Panc1 (cell line): ENCODE results near the gene IL11. TPM values are rescaled to one million over a fixed set of nuclear protein-coding genes. Genes with fewer than 3 reads are reported as not detected.

Source experiments
- ATAC-seq: fragments of 200-7000 bp; cut with Tn5 transposase; 2 replicates; pipeline ENCODE4 v1.9.1; 2020; ENCODE audit warnings: mild to moderate bottlenecking, moderate library complexity
- BruUV-seq: library from RNA; stranded (reverse); fragments of 400-500 nt; replicated peaks from 2 replicates; lab custom pipeline; 2021; lab: Mats Ljungman, UMichigan
- CTCF ChIA-PET: fragments of 300-600 bp; sonication (Branson Sonifier 250); formaldehyde crosslinking; loops from one replicate; lab custom pipeline; 2022; ENCODE audit warnings: antibody characterized with exemption; lab: Charles Lee
- POLR2A ChIA-PET: fragments of 300-600 bp; sonication (Branson Sonifier 250); formaldehyde crosslinking; loops from one replicate; lab custom pipeline; 2022; ENCODE audit warnings: antibody characterized with exemption; lab: Charles Lee
- DNase-seq: peaks from one replicate; pipeline ENCODE4 v3.0.0-alpha.2; 2010; ENCODE audit warnings: low read depth, low spot score
- H3K27ac ChIP-seq: 2 replicates; pipeline ENCODE4 v1.5.1; 2011; ENCODE audit warnings: mild to moderate bottlenecking, low read length, inconsistent platforms
- H3K27me3 ChIP-seq: fragments of 200-500 bp; sonication (Bioruptor generic); 2 replicates; pipeline ENCODE4 v1.6.0; 2014; ENCODE audit warnings: low read length, inconsistent platforms; ENCODE audit not compliant: control insufficient read depth, insufficient read depth
- H3K36me3 ChIP-seq: fragments of 200-500 bp; sonication (Bioruptor generic); 2 replicates; pipeline ENCODE4 v1.5.1; 2014; ENCODE audit warnings: inconsistent platforms, mild to moderate bottlenecking, low read length, moderate library complexity; ENCODE audit not compliant: control insufficient read depth, insufficient read depth
- H3K4me1 ChIP-seq: 2 replicates; pipeline ENCODE4 v1.5.1; 2011; ENCODE audit warnings: inconsistent platforms, mild to moderate bottlenecking, low read length, moderate library complexity; ENCODE audit not compliant: control insufficient read depth, insufficient read depth
- H3K4me3 ChIP-seq, 2 experiments: 2 replicates each; pipeline ENCODE4 v1.5.1; 2011 to 2012; ENCODE audit warnings: low read depth in 2 of 2, low read length in 2 of 2, mild to moderate bottlenecking in 2 of 2, inconsistent platforms in 1 of 2, moderate library complexity in 1 of 2
- H3K9me3 ChIP-seq: fragments of 200-500 bp; sonication (Bioruptor generic); 2 replicates; pipeline ENCODE4 v1.5.1; 2014; ENCODE audit warnings: low read depth, mild to moderate bottlenecking, inconsistent platforms, low read length, moderate library complexity; ENCODE audit not compliant: control insufficient read depth, insufficient read depth
- POLR2AphosphoS5 ChIP-seq: IDR thresholded peaks from 2 replicates; pipeline ENCODE4 v1.6.1; 2012; ENCODE audit warnings: mild to moderate bottlenecking, low read depth, low read length, moderate library complexity
- SIN3A ChIP-seq: IDR thresholded peaks from 2 replicates; pipeline ENCODE4 v1.6.1; 2012; ENCODE audit warnings: low read depth, mild to moderate bottlenecking, low read length, moderate library complexity, borderline replicate concordance; ENCODE audit not compliant: insufficient read depth
- TCF7L2 ChIP-seq: IDR thresholded peaks from 2 replicates; pipeline ENCODE4 v1.6.1; 2011; ENCODE audit warnings: mild to moderate bottlenecking, low read depth, low read length, inconsistent platforms
- in situ Hi-C: cut with HindIII; loops from 2 replicates; pipeline ENCODE4 v1.10.0; 2016; ENCODE audit warnings: low sequenced_read_pairs, low pct_unique_long_range_greater_than_20kb
- intact Hi-C: fragments of 100-400 bp; cut with micrococcal nuclease; formaldehyde crosslinking; loops from one replicate; pipeline ENCODE4 v1.10.0; 2022; ENCODE audit not compliant: unreplicated experiment
- total RNA-seq: library from RNA; stranded (reverse); gene quantifications from one replicate; pipeline ENCODE4 v1.2.1, GENCODE V29; 2021; ENCODE audit not compliant: unreplicated experiment
- TF ChIP-seq, protein P1 (sequence below), 2 experiments: IDR thresholded peaks; 2 replicates each; pipeline ENCODE4 v1.6.1; 2011 to 2012; ENCODE audit warnings: low read depth in 2 of 2, control low read depth in 1 of 2, low read length in 1 of 2, mild to moderate bottlenecking in 1 of 2, moderate library complexity in 1 of 2; ENCODE audit not compliant: insufficient read depth in 1 of 2
- TF ChIP-seq, protein P2 (sequence below): fragments of 450-650 bp; IDR thresholded peaks from 2 replicates; pipeline ENCODE4 v1.5.1; 2017; ENCODE audit warnings: mild to moderate bottlenecking

The IL11 gene
- total RNA-seq, 1 experiment from 2014 or later: 4.4 TPM

DNA sequence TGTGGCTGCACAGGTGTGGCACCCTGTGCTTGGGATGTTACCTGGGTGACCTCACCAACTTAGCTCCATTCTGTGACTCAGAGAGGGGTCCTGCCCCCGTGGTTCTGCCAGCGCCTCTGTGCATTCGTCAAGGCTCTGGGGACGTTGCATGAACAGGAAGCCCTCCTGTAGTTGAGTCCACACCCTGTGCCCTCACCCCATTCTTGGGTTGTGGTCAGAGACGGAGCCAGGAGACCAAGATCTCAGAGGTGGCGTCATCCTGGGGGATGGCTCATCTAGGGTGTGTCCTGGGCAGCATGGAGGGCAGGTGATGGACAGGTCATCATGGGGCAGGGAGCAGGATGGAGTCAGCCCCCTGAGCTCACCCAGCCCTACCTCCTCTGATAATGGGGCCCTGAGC is 18.2 kb downstream of the IL11 start:
- ChIA-PET POLR2A (interaction anchor here (1.1 kb wide), 1 partner anchor 13 kb away, joined by 3 read pairs; the partner anchor contains the start of gene KMT5C), CTCF (no interaction called here)
- no peak overlapping the region for H3K27ac ChIP-seq
- in situ Hi-C loops (no loop called here), intact Hi-C loops (no loop called here)
- TF ChIP-seq, protein P1, sequence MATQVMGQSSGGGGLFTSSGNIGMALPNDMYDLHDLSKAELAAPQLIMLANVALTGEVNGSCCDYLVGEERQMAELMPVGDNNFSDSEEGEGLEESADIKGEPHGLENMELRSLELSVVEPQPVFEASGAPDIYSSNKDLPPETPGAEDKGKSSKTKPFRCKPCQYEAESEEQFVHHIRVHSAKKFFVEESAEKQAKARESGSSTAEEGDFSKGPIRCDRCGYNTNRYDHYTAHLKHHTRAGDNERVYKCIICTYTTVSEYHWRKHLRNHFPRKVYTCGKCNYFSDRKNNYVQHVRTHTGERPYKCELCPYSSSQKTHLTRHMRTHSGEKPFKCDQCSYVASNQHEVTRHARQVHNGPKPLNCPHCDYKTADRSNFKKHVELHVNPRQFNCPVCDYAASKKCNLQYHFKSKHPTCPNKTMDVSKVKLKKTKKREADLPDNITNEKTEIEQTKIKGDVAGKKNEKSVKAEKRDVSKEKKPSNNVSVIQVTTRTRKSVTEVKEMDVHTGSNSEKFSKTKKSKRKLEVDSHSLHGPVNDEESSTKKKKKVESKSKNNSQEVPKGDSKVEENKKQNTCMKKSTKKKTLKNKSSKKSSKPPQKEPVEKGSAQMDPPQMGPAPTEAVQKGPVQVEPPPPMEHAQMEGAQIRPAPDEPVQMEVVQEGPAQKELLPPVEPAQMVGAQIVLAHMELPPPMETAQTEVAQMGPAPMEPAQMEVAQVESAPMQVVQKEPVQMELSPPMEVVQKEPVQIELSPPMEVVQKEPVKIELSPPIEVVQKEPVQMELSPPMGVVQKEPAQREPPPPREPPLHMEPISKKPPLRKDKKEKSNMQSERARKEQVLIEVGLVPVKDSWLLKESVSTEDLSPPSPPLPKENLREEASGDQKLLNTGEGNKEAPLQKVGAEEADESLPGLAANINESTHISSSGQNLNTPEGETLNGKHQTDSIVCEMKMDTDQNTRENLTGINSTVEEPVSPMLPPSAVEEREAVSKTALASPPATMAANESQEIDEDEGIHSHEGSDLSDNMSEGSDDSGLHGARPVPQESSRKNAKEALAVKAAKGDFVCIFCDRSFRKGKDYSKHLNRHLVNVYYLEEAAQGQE (IDR thresholded peaks at IDR 0.05; ENCODE audit: insufficient read depth in 1 of 2, low read depth in 2 of 2, low read length in 1 of 2): no peak
- TF ChIP-seq POLR2AphosphoS5: no peak
- TF ChIP-seq TCF7L2: no peak
- TF ChIP-seq SIN3A: no peak
- TF ChIP-seq, protein P2, sequence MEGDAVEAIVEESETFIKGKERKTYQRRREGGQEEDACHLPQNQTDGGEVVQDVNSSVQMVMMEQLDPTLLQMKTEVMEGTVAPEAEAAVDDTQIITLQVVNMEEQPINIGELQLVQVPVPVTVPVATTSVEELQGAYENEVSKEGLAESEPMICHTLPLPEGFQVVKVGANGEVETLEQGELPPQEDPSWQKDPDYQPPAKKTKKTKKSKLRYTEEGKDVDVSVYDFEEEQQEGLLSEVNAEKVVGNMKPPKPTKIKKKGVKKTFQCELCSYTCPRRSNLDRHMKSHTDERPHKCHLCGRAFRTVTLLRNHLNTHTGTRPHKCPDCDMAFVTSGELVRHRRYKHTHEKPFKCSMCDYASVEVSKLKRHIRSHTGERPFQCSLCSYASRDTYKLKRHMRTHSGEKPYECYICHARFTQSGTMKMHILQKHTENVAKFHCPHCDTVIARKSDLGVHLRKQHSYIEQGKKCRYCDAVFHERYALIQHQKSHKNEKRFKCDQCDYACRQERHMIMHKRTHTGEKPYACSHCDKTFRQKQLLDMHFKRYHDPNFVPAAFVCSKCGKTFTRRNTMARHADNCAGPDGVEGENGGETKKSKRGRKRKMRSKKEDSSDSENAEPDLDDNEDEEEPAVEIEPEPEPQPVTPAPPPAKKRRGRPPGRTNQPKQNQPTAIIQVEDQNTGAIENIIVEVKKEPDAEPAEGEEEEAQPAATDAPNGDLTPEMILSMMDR: no peak
- peaks cover 23% of the 10 kb centered on the region for H3K4me1 ChIP-seq
- ATAC-seq (no peak), DNase-seq (no peak)
- H3K4me3 ChIP-seq: no peak overlapping the region
- no TSS peak for BruUV-seq
- H3K27me3 ChIP-seq: no peaks in the 10 kb centered on the region
- H3K9me3 ChIP-seq: no peaks in the 10 kb centered on the region
- H3K36me3 ChIP-seq: no peaks in the 10 kb centered on the region

DNA sequence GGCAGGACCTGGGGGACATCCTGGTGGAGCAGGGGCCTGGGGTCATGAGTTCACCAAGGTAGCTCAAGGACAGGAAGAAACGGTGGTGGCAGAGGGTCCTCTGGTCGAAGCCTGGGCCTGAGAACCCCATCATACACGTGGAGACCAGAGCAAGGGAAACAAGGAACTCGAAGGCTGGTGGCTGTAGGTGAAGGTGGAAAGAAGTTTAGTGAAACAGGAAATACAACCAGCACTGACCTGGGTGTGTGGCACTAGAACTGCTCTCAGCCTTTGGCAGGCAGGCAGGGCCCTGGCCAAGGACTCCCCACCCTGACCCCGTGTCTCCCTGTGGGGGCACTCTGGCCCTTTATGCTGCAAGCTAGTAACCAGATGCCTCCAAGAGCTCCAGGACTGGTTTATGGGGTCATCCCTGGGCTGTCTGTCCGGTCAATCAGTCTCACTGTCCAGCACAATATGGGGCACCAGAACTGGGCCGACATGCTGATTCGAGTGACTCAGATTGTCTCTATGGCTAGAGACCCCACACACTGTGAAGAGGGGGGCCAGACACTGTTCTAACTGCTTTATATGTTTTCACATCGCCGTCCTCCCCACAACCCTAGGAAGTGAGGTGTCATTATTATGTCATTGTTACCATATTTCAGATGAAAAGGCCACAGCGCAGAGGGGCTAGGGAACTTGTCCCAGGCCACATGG is 19.5 kb downstream of the IL11 start:
- TF ChIP-seq, protein P2: no peak
- no peak; the same call in 1 of the 2 replicates for TF ChIP-seq POLR2AphosphoS5
- TF ChIP-seq TCF7L2: no peak
- TF ChIP-seq SIN3A: no peak
- TF ChIP-seq, protein P1 (IDR thresholded peaks at IDR 0.05; ENCODE audit: insufficient read depth in 1 of 2, low read depth in 2 of 2, low read length in 1 of 2): no peak
- Histone ChIP-seq H3K36me3 (no peaks in the 10 kb centered on the region), H3K27ac (no peak overlapping the region), H3K4me3 (no peak overlapping the region), H3K27me3 (no peaks in the 10 kb centered on the region), H3K9me3 (no peaks in the 10 kb centered on the region), H3K4me1 (peaks cover 23% of the 10 kb centered on the region)
- in situ Hi-C loops (no loop called here), intact Hi-C loops (no loop called here)
- ATAC-seq (no peak), DNase-seq (no peak)
- ChIA-PET POLR2A (interaction anchor here (0.7 kb wide), 1 partner anchor 11 kb away, joined by 3 read pairs; the partner anchor contains the start of gene KMT5C), CTCF (no interaction called here)
- no TSS peak for BruUV-seq
